Glutamatergic neuron (in vitro differentiated cells): Measurements from ENCODE around the gene MRTFB. TPM values are rescaled to one million over a fixed set of nuclear protein-coding genes. Genes with fewer than 3 reads are reported as not detected.

Experiments
- DNase-seq: peaks from one replicate; pipeline ENCODE4 v3.0.0; 2022
- H3K27ac Mint-ChIP-seq: one replicate; pipeline ENCODE4 v1.8.0; 2020; ENCODE audit warnings: mild to moderate bottlenecking, mixed read lengths, inconsistent platforms; ENCODE audit not compliant: unreplicated experiment
- H3K27me3 Mint-ChIP-seq: one replicate; pipeline ENCODE4 v1.8.0; 2020; ENCODE audit warnings: mild to moderate bottlenecking, moderate library complexity, mixed read lengths, inconsistent platforms; ENCODE audit not compliant: unreplicated experiment
- H3K36me3 Mint-ChIP-seq: one replicate; pipeline ENCODE4 v1.8.0; 2020; ENCODE audit warnings: mild to moderate bottlenecking, mixed read lengths, inconsistent platforms; ENCODE audit not compliant: unreplicated experiment
- H3K4me1 Mint-ChIP-seq: one replicate; pipeline ENCODE4 v1.8.0; 2020; ENCODE audit warnings: mild to moderate bottlenecking, low read depth, mixed read lengths, inconsistent platforms; ENCODE audit not compliant: unreplicated experiment
- H3K4me3 Mint-ChIP-seq: one replicate; pipeline ENCODE4 v1.8.0; 2020; ENCODE audit warnings: mild to moderate bottlenecking, mixed read lengths, inconsistent platforms; ENCODE audit not compliant: unreplicated experiment
- H3K9me3 Mint-ChIP-seq: one replicate; pipeline ENCODE4 v1.8.0; 2020; ENCODE audit warnings: mild to moderate bottlenecking, moderate library complexity, mixed read lengths, inconsistent platforms; ENCODE audit not compliant: unreplicated experiment
- CTCF ChIP-seq: fragments of 200-600 bp; sonication (generic); IDR thresholded peaks from one replicate; pipeline ENCODE4 v1.5.0; 2021; ENCODE audit not compliant: partially characterized antibody, unreplicated experiment
- total RNA-seq: library from RNA; stranded (reverse); fragmentation: NEBNext Ultra II Directional; extraction: Animal tissue kit (Norgen Biotek cat#: 25700); gene quantifications from one replicate; pipeline ENCODE4 v1.2.1, GENCODE V29; 2021; ENCODE audit not compliant: unreplicated experiment

MRTFB gene
- total RNA-seq, 1 donor from 2014 or later, result 29.6 TPM

- H3K36me3 Mint-ChIP-seq, result peaks cover 9% of the 10 kb centered on the region
- H3K9me3 Mint-ChIP-seq, result no peaks in the 10 kb centered on the region
- no peak overlapping the region for H3K27ac Mint-ChIP-seq
- TF ChIP-seq CTCF, result no peak
- H3K27me3 Mint-ChIP-seq, result no peaks in the 10 kb centered on the region
- H3K4me1 Mint-ChIP-seq, result no peaks in the 10 kb centered on the region
- DNase-seq, result no peak
- H3K4me3 Mint-ChIP-seq, result no peak overlapping the region
These were observed 19.9 kb upstream of the MRTFB start for GRCh38 chr16:14051103-14051729.

GRCh38 chr16:14056970-14057369 is 14.1 kb upstream of the MRTFB start:
- Mint-ChIP-seq H3K9me3 (peaks cover 1% of the 10 kb centered on the region), H3K4me1 (no peaks in the 10 kb centered on the region), H3K27ac (no peak overlapping the region), H3K36me3 (peaks cover 16% of the 10 kb centered on the region), H3K27me3 (peaks cover 2% of the 10 kb centered on the region), H3K4me3 (no peak overlapping the region)
- TF ChIP-seq CTCF, result no peak
- DNase-seq, result no peak

GRCh38 chr16:14057878-14058382 is 13.2 kb upstream of the MRTFB start:
- no peak for DNase-seq
- no peak overlapping the region for H3K4me3 Mint-ChIP-seq
- no peak for TF ChIP-seq CTCF
- no peaks in the 10 kb centered on the region for H3K4me1 Mint-ChIP-seq
- H3K36me3 Mint-ChIP-seq, result peaks cover 16% of the 10 kb centered on the region
- H3K27me3 Mint-ChIP-seq, result peaks cover 2% of the 10 kb centered on the region
- peaks cover 1% of the 10 kb centered on the region for H3K9me3 Mint-ChIP-seq
- no peak overlapping the region for H3K27ac Mint-ChIP-seq

- H3K36me3 Mint-ChIP-seq, result peaks cover 5% of the 10 kb centered on the region
- TF ChIP-seq CTCF, result no peak
- H3K4me3 Mint-ChIP-seq, result no peak overlapping the region
- H3K4me1 Mint-ChIP-seq, result no peaks in the 10 kb centered on the region
- peaks cover 3% of the 10 kb centered on the region for H3K9me3 Mint-ChIP-seq
- DNase-seq, result no peak
- no peak overlapping the region for H3K27ac Mint-ChIP-seq
- peaks cover 5% of the 10 kb centered on the region for H3K27me3 Mint-ChIP-seq
These were observed 9.3 kb upstream of the MRTFB start for GRCh38 chr16:14061732-14062259.

GRCh38 chr16:14062261-14062660 is 8.9 kb upstream of the MRTFB start:
- TF ChIP-seq CTCF, result no peak
- H3K4me3 Mint-ChIP-seq, result no peak overlapping the region
- H3K4me1 Mint-ChIP-seq, result no peaks in the 10 kb centered on the region
- peaks cover 5% of the 10 kb centered on the region for H3K27me3 Mint-ChIP-seq
- no peak for DNase-seq
- H3K27ac Mint-ChIP-seq, result no peak overlapping the region
- peaks cover 3% of the 10 kb centered on the region for H3K9me3 Mint-ChIP-seq
- peaks cover 2% of the 10 kb centered on the region for H3K36me3 Mint-ChIP-seq
